WI38 (cell line): ENCODE data around the gene NUP50.

ENCODE experiments used
- H3K4me3 ChIP-seq: 2 replicates; pipeline ENCODE4 v1.5.1; 2011; ENCODE audit warnings: low read depth, mild to moderate bottlenecking, control low read depth, low read length
- CTCF ChIP-seq: IDR thresholded peaks from 2 replicates; pipeline ENCODE4 v1.5.1; 2012; ENCODE audit warnings: low read depth, mild to moderate bottlenecking, control low read depth, low read length

Gene NUP50

GRCh38 chr22:45216133-45217003 is 52.6 kb downstream of the NUP50 start:
- no peak for TF ChIP-seq CTCF
- H3K4me3 ChIP-seq, result peak overlapping the region; percentile 21

DNA sequence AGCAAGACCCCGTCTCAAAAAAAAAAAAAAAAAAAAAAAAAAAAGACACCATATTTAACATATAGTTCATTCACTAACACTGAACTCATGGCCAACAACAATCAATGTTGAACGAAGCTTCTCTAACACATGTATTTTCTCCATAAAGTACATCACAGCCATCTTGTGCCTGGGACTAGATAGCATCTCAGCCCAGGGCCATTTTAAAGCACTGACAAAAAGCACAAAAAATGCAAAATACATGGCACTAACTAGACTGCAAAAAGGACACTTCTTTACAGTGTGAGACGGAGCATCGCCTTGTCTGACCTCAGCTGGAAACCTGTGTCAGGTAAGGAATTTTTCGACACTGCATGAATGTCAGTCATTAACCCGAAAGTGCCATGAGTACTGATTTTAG is 53.6 kb downstream of the NUP50 start:
- H3K4me3 ChIP-seq, result no peak overlapping the region
- TF ChIP-seq CTCF, result no peak

GRCh38 chr22:45217806-45218205 is 54.1 kb downstream of the NUP50 start:
- TF ChIP-seq CTCF, result no peak
- H3K4me3 ChIP-seq, result no peak overlapping the region

GRCh38 chr22:45218976-45219375 is 55.3 kb downstream of the NUP50 start:
- H3K4me3 ChIP-seq, result no peak overlapping the region

DNA sequence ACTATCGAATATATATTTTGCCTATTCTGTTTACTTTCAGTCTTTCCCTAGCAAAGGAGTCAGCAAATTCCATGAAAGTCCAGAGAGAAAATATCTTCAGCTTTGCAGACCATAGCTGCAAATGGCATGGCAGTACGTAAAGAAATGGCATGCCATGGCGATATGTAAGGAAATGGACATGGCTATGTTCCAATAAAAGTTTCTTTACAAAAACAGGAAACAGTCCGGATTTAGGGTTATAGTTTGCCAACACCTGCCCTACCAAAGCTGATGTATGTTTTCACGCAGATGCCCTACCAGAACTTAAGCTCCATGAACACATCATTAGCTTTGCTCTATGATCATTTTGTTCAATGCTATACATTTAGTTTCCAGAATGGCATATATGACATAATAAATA is 57.5 kb downstream of the NUP50 start:
- no peak for TF ChIP-seq CTCF
- H3K4me3 ChIP-seq, result no peak overlapping the region

More at GRCh38 chr22:45218976-45219375, 55.3 kb downstream of the NUP50 start:
- no peak for TF ChIP-seq CTCF

GRCh38 chr22:45223304-45224117 is 59.8 kb downstream of the NUP50 start:
- no peak overlapping the region for H3K4me3 ChIP-seq
- no peak for TF ChIP-seq CTCF

DNA sequence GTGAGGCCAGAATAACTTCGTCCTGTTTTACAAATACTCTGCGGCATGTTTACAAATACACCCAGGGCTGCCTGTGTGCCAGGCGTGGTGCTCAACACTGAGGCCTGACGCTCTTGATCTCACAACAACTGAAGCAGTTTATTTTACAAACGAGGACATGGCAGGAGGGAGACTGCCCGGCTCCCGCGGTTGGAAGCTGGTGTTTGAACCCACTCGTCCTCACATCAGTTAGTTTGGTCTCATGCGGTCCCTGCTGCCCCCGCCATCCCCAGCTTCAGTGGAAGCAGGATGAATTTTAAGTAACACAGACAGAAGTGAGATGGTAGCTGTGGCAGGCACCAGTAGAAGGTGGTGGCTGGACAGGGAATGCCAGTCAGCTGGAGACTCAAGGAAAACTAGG is 60.6 kb downstream of the NUP50 start:
- TF ChIP-seq CTCF, result no peak

More for the DNA sequence above, 60.6 kb downstream of the NUP50 start:
- H3K4me3 ChIP-seq, result no peak overlapping the region
